ENCODE measurements around the gene ADTRP. TPM values are rescaled to one million over a fixed set of nuclear protein-coding genes. Genes with fewer than 3 reads are reported as not detected.

Gene ADTRP
- total and polyA plus RNA-seq, 10 of the 15 experiments (the other 5 are each of a cell fraction or from before 2014, with no cell fraction given): 0.10 to 2.6 (median 2.1) TPM

- TF ChIP-seq ZNF687 (IDR thresholded peaks at IDR 0.05): no peak
- no peak for TF ChIP-seq E2F8 (IDR thresholded peaks at IDR 0.05; ENCODE audit: low read depth, partially characterized antibody)
- TF ChIP-seq ZNF622 (IDR thresholded peaks at IDR 0.05): no peak
- no peak for TF ChIP-seq ZNF24 (IDR thresholded peaks at IDR 0.05)
These were observed 19.5 kb upstream of the ADTRP start (continued) for GRCh38 chr6:11798096-11798495.

GRCh38 chr6:11796829-11797228 lies 18.2 kb upstream of the ADTRP start:
- 92% methylated on average over 5 of the region's 5 CpGs for WGBS (ENCODE audit: insufficient coverage, insufficient replicate concordance, low lambda C conversion rate, missing lambda C conversion rate)
- BruUV-seq (replicated peaks): no TSS peak
- DNase-seq (ENCODE audit: low read depth, low spot score) (no peak), FAIRE-seq (no peak), ATAC-seq (no peak)
- Histone ChIP-seq H3K36me3 (ENCODE audit: control insufficient read depth in 2 of 2, insufficient read depth in 2 of 2, low read length in 1 of 2) (no peaks in the 10 kb centered on the region), H3K9ac (ENCODE audit: control insufficient read depth, insufficient read depth, low read length) (no peak overlapping the region), H3K4me3 (no peak overlapping the region), H2AFZ (ENCODE audit: control insufficient read depth, low read depth, low read length) (no peak overlapping the region), H3K4me2 (ENCODE audit: control insufficient read depth, insufficient read depth) (no peak overlapping the region), H3K27ac (ENCODE audit: control insufficient read depth, insufficient read depth) (no peak overlapping the region), H3K4me1 (ENCODE audit: control insufficient read depth, insufficient read depth, low read length) (no peaks in the 10 kb centered on the region), H4K20me1 (ENCODE audit: control insufficient read depth, insufficient read depth) (no peaks in the 10 kb centered on the region), H3K79me2 (ENCODE audit: control insufficient read depth, insufficient read depth, low read length) (no peaks in the 10 kb centered on the region), H3K27me3 (replicated peaks in 1 of 2; ENCODE audit: control insufficient read depth in 2 of 2, insufficient read depth in 2 of 2, low read length in 1 of 2) (no peaks in the 10 kb centered on the region), H3K9me3 (replicated peaks; ENCODE audit: control insufficient read depth, insufficient read depth, low read length) (peaks cover 2% of the 10 kb centered on the region; the same call in 1 of the 3 replicates)
- ChIA-PET CTCF (no interaction called here), POLR2A (no interaction called here), RAD21 (ENCODE audit: unreplicated experiment) (no interaction called here), SMC1A (ENCODE audit: uncharacterized antibody, unreplicated experiment) (interaction anchor here (2.7 kb wide), 1 partner anchor 11 kb away, joined by 9 read pairs; no protein-coding TSS in a partner anchor)
- intact Hi-C loops (cut with micrococcal nuclease; ENCODE audit: unreplicated experiment) (no loop called here), in situ Hi-C loops (cut with MboI) (no loop called here)
- TF ChIP-seq MYB (IDR thresholded peaks at IDR 0.05; ENCODE audit: borderline replicate concordance, low read depth, low read length) (no peak), E2F8 (IDR thresholded peaks at IDR 0.05; ENCODE audit: low read depth, partially characterized antibody) (no peak), NFYB (IDR thresholded peaks at IDR 0.05; ENCODE audit: insufficient read depth, low read depth, low read length) (no peak), TAF1 (IDR thresholded peaks at IDR 0.05; ENCODE audit: borderline replicate concordance, low read depth, low read length) (no peak), ATF2 (IDR thresholded peaks at IDR 0.05; ENCODE audit: low read length) (no peak), POLR2AphosphoS5 (IDR thresholded peaks at IDR 0.05; ENCODE audit: low read length) (no peak), IKZF2 (IDR thresholded peaks at IDR 0.05) (no peak), HDAC6 (IDR thresholded peaks at IDR 0.05; ENCODE audit: unreplicated experiment) (no peak), ZNF274 (IDR thresholded peaks at IDR 0.05; ENCODE audit: insufficient read depth, insufficient read length) (no peak)
